GM21786 (cell line): ENCODE measurements around the gene ZMIZ2.
A peak's percentile ranks its signal among the peaks of the same experiment; 100 is the strongest.
"Not testable (repeated sequence)": the region's sequence is repeated elsewhere in the genome, so short reads cannot be mapped to it uniquely, and the experiment has no call there.

ENCODE experiments used
- ATAC-seq: cut with Tn5 transposase; IDR thresholded peaks from one replicate; pipeline ENCODE4 v1.9.1; 2021; ENCODE audit not compliant: unreplicated experiment

ZMIZ2 gene

DNA sequence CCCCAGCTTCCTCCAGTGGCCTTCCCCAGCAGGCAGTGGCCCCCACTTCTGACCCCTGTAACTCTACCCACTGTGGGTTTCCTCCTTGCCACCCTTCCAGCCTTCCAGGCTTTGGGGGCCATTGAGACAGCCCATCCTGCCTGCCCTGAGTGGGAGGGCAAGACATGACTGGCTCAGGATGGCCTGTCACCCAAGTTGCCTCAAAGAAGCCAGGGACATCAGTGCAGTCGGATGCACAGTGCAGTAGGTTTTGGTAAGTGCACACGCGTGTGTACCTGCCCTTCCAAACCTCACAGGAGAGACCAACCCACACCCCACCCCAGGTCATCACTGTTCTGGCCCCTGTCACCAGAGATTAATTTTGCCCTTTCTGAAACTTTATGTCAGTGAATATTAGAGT lies 22.7 kb downstream of the ZMIZ2 start:
- no peak for ATAC-seq

DNA sequence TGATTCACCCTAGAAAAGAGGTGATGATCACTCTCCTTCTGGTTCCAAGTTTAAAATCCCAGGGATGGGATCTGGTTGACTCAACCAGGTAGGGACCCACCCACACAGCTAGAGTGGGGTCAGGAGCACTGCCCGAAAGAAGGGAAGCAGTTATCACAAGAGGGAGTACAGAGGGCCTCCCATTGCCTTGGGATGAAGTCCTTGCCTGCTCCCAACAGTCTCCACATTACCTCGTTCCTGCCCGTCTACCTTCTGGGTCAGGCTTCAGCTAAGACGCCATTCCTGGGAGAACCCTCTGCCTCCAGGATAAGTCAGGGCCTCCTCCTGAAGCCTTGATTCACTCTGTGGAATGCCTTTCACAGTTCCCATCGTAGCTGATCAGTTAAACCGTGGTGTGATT lies 23.8 kb downstream of the ZMIZ2 start:
- no peak for ATAC-seq

DNA sequence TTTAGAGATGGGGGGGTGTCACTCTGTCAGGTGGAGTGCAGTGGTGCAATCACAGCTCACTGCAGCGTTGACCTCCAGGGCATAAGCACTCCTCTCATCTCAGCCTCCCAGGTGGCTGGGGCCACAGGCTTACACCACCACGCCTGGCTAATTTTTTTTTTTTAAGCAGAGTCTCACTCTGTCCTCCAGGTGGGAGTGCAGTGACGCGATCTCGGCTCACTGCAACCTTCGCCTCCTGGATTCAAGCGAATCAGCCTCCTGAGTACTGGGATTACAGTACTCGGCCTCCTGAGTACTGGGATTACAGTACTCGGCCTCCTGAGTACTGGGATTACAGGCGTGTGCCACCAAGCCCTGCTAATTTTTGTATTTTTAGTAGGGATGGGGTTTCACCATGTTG lies 24.2 kb downstream of the ZMIZ2 start:
- ATAC-seq, result no peak

DNA sequence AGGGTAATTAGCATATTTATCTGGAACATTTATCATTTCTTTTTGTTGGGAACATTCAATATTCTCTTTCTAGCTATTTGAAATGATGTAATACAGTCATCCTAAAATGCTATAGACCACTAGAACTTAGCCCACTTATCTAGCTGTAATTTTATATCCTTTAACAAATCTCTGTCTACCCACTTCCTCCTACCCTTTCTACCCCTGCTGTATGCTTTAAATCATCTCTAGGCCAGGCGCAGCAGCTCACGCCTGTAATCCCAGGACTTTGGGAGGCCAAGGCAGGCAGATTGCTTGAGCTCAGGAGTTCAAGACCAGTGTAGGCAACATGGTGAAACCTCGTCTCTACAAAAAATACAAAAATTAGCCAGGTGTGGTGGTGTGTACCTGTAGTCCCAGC lies 25.8 kb downstream of the ZMIZ2 start:
- not testable (repeated sequence) for ATAC-seq

DNA sequence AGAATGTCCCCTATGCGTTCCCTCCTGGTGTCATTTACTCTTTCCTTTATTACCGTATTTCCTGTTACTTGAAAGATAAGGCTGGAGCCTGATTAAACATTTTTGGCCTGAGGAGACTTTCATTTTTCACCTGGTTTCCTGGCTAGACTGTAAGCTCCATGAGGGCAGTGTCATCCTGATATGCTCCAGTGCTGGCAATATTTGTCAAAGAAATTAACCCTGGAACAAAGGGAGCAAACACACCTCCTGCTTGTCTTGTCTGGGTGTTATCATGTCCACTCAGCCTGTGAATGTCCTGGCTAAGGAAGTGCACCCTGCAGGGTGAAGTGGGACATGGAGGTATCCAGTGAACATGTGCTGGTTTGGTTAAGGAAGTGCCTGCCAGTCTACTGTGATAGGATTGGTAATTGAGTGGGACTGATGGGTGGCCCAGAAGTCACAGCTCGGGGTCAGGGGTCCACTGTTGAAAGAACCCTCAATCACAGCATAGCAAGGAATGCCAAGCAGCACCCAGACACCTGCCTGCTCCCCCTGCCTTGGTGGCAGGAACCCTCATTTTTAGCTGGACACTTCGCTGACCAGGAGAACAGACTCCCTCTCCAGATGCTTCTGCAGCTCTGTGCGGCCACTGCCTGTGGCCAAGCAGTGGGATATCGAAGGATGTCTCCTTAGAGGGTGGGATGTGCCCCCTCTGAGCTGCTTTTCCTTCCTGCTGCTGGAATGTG lies 26.9 kb downstream of the ZMIZ2 start:
- no peak for ATAC-seq

DNA sequence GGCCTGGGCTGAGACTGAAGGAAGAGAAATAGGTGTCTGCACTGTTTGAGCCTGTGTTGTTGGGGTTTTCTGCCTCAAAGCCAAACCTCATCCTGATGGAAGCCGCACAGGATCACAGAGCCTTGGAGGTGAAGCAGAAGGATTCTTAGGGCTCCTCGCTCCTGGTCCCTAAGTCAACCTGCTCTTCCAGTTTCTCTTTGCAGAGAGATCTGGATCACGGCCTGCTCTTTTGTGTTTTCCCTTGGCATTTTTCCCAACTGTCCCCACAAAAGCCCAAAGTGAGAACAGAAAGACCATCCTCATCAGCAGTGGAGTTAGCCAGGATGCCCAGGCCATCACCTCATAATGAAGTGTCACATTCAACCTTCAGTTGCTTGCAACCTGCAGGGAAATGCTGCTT lies 27.6 kb downstream of the ZMIZ2 start:
- no peak for ATAC-seq

DNA sequence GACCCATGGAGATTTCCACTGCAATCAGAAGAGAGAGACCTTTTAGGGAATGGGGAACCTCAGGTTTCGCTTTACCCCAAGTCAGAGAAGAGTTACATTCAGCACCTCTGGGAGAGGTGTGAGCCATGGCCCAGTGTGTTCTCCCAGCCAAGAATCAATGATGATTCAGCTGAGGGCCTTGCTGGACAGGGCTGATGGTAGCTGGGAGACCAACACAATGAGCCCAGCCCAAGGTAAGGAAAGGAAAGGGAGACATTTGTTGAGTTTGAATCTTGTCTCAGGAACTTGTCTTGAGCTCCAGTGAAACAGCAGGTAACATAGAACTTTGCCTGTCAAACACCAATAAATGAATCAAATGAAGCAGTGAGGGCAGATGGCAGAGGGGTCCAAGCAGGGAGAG lies 33.8 kb downstream of the ZMIZ2 start:
- no peak for ATAC-seq

DNA sequence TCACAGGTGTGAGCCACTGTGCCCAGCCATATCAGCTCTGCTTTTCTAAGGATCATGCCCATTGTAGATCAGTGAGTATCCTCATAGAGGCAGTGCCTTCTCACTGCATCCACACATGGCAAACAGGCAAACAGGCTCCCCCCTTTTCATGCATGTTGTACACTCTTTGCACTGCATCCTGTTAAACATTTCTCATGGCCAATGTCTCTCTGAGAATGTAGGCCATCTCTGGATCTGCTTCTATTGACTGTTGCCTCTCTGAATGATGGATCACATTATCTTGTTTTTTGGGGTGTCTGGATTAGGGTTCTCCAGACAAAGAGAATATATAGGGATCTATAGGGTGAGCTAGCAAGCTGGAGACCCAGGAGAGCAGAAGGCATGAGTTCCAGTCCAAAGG lies 34.8 kb downstream of the ZMIZ2 start:
- ATAC-seq, result no peak

DNA sequence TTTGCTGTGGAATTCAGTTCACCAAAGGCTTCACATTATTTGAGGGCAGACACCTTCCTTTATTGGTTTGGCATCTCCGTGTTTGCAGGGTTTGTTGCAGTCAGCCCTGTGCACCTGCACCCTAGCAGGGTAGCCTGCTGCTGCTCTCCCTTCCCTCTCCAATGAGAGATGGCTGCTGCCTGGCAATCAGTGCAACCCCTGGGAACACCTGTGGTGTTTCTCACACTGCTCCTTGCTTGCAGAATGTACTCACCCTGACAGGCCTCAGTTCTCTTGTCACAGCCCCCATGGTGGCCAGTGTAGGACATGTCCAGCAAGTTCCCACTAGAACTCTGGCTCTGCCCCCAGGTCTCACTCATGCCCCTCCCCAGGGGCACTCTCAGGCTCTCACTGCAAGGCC lies 35.7 kb downstream of the ZMIZ2 start:
- ATAC-seq, result no peak

DNA sequence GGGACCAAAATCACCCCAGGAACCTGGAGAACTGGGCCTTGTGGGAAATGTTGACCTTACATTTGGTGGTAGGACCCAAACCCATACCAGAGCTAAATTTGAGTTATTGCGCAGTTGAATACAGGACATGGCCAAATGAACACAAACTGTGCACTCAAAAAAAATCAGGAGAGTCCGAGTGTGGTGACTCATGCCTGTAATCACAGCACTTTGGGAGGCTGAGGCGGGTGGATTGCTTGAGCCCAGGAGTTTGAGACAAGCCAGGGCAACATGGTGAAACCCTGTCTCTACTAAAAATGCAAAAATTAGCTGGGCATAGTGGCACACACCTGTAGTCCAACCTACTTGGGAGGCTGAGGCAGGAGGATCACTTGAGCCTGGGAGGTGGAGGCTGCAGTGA lies 36.6 kb downstream of the ZMIZ2 start:
- ATAC-seq, result not testable (repeated sequence)

DNA sequence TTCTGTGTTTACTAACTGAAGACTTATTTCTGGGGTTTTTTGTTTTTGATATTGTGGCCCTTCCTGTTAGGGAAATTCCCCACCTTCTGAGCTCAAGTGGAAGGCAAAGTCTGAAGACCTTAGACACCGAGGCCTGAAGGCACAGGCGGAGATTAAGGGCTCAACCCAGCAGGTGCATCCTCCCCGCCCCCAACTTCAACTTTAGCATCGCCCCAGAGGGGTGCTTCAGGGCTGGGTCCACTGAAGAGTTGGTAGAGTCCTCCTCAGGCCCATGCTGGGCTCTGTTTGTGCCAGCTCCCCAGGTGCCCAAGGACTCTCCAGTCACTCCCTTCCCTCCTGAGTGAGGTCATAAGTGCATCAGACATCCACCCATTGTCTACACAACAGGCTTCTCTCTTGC lies 38.4 kb downstream of the ZMIZ2 start:
- no peak for ATAC-seq

DNA sequence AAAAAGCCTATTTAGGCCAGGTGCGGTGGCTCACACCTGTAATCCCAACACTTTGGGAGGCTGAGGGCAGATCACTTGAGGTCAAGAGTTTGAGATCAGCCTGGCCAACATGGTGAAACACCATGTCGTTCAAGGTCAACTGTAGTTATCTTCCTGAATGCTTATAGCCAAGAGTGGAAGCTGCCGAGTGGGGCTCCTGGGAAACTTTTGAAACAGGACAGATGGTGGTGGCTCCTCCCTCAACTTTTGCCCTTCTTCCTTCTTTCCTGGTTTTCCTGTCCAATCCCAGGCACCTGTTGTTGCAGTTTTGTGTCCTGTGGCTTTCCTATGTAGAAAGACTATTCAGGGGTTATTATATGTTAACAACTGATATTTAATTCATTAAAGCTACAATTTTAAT lies 39.1 kb downstream of the ZMIZ2 start:
- ATAC-seq, result no peak

DNA sequence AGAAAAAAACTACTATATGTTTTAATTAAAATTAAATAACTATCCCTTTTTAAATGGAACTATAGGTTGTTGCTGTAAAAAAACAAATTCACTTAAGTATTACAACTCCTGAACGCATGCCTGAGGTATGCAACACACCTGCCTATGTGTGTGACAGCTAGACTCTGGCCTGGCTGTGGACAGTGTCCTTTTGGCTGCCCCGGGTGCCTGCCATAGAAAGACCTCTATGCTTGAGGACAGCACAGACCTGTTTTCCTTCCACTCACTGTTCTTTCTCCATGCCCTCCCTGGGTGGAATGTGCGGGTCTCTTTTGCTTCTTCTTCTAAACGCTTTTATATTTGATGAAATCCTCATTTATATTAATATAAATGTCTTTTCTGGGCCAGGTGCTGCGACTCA lies 41.3 kb downstream of the ZMIZ2 start:
- no peak for ATAC-seq

DNA sequence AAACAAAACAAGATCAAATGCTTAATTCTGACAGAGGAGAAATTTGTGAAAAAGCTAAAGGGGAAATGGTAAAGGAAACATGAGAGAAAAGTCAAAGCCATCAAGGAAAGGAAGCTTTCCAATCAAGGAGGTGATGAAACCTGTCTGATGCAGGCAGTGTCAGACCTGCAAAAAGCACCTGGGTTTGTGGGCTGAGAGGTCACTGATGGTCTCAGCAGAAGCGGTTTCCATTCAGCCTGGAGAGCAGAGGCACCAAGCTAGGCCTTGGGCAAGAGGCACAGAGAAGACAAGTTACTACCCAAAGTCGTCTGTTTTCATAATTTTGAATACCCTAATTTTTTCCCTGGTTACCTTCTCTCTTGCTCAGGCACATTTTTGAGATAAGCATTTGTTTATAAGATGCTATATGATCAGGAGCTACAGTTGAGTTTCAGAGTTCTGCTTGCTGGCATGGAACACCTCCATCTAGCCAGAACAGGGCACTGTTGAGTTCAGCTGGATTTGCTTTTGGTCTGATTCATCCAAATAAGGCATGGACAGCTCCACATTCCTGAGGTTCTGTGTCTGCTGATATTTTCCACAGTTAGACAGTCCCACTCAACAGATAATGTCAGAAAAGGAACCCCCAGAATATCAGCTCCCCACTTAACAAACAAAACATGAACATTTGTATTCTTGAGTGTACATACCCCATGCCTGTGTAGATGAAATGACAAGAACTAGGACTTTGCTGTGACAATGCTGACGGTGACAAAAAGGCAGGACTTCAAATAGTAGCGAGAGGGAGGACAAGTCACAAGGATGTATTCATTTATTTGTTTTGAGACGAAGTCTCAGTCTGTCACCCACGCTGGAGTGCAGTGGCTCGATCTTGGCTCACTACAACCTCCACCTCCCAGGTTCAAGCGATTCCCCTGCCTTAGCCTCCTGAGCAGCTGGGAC lies 42.9 kb downstream of the ZMIZ2 start:
- no peak for ATAC-seq

DNA sequence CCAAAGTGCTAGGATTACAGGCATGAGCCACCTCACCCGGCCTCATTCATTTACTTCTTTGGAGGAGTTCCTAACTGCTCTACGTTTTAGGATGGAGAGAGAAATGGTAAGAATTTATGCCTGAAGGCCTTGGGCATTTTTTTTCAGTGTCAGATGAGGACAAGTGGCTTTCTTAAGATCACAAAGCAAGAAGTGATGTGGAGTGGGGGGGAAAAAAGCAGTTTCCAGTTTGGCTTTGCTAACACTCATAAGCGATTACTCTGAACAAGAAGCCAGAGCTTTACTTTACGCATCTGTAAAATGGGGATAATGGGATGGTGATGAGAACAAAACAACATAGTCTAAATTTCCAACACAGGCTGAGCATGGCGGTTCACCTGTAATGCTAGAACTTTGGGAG lies 45.3 kb downstream of the ZMIZ2 start:
- ATAC-seq, result no peak

DNA sequence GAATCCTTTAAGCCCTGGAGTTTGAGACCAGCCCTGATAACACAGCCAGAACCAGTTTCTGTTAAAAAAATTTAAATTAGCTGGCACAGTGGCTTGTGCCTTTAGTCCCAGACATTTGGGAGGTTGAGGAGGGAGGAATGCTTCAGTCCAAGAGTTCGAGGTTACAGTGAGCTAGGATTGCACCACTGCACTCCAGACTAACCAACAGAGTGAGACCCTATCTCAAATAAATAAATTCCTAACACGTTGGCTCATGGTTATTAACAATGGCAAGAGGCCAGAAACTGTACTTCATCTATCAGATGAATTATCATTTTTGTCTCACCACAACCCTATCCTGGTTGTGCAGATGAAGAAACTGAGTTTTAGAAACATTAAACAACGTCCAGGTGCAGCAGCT lies 45.7 kb downstream of the ZMIZ2 start:
- ATAC-seq, result no peak

DNA sequence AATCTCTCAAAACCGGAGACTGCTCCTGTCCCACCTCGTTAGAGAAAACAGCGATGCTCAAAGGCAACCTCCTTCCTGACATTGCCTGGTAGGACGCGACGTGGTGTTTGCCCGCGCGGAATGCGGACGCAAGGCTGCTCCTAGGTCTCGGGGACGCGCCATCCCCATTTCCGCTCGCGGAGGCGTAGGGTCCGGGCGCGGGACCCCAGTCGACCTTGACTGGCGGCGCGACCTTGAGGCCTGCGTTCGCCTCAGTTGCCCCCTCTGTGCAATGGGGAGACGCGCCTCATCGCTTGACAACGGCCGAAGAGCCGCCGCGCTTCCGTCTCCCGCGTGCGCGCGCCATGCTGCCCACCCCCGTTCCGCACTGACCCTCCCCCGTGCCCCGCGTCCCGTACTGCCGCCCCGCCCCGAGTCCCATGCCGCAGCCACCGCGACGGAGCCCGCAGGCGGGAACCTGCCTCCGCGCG lies 47.4 kb downstream of the ZMIZ2 start:
- ATAC-seq, result peak; percentile 16

DNA sequence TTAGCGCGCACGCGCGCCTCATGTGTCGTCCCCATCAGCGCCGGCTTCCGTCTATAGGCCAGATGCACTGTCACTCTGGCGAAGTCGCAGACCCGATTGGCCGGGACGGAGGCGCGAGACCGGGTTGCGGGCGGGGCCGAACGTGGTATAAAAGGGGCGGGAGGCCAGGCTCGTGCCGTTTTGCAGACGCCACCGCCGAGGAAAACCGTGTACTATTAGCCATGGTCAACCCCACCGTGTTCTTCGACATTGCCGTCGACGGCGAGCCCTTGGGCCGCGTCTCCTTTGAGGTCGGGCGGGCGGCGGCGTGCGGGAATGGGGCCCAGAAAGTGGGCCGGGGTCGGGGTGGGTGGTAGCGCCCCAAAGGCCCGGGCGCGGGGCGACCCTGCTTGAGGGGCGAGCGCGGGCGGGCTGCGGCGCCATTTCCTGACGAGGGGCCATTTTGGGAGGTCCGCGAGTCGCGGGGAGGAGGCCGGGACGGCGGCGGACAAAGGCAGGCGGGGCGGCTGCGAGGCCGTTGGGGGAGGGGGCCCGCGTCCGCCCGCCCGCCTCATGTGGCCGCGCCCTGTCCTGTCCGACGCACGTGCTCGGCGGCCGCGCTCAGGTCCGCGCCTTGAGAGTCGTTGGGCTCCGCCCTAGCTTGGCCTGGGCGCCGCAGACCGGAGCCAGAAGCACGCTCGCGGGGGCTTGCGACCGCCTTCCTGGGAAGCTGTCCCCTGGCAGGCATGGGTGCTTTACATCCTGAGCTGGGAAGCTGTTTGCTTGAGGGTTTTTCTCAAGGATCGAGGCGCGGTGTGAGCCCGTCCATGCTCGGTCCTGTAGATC lies 48.1 kb downstream of the ZMIZ2 start, which contains the start of gene PPIA:
TSS of gene PPIA (plus strand) at position 178 of the 825 bp plus-strand sequence. CDS start at position 222, 44 bp downstream.
- ATAC-seq, result peak; percentile 80

DNA sequence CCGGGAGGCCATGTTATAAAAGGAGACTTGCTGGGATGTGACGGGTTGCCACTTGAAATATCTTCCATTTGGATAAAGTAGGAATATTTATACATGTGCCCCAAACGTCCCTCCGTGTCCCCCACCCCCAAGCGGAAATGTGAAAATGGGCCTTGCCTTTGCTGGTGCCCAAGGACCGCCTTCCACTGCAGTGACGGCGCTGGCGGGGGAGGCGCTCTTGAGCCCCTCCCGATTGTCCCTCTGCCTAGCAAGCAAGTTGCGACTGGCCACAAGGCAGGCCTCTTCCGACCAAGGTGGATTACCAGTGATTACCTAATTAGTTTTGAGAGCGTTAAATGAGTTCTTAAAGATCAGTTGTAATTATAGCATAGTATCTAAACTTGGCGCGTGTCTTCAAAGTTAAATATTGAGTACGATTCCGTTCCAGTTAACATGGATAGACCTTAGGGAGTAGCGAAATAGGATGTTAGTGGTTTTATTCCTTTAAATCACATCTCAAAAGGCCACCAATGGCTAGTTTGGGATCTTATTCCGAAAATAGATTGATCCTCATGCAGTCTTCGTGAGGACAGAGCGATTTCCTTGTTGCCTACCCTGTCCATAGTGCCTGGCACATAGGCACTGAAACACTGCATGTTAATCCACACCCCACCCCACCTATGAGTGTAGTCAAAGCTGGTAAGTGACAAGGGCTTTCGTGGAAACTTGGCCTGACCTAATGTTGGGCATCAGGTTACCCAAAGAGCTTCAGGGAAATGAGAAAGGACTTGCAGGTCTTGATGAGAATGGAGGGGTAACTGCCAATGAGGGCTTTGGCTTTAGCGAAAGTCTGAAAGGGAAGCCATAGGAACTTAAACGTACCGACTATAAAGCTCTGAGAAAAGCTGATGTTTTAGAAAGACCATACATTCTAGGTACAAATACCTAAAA lies 48.9 kb downstream of the ZMIZ2 start:
- ATAC-seq, result peak; percentile 52

DNA sequence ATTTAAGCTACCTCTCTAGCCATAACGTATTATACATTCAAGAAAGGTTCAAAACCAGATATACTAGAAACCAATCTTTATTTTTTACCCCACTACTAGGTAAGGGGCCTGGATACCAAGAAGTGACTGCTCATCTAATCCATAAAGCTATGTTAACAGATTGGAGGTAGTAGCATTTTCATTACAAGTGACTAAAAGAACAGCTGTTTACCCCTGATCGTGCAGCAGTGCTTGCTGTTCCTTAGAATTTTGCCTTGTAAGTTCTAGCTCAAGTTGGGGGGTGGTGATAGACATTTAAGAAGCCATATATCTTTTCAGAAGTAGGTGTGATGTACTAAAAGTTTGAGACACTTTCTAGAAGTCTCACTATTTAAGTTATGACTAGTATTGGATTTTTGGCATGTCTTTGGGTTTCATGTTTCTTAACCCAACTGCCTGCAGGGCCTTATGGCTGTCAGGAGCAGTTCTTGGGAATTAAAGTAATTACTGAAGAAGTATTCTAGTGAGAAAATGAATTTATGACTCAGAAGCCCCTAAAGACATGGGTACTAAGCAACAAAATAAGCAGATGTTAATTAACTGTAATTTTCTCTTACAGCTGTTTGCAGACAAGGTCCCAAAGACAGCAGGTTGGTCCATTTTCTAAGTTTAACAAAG lies 50.1 kb downstream of the ZMIZ2 start:
- ATAC-seq, result no peak
